HG02642 (cell line): ENCODE data around the gene MTHFD1L.

Experiments used
- ATAC-seq: cut with Tn5 transposase; IDR thresholded peaks from one replicate; pipeline ENCODE4 v1.9.1; 2021; ENCODE audit warnings: mild to moderate bottlenecking; ENCODE audit not compliant: unreplicated experiment, poor library complexity

The MTHFD1L gene

GRCh38 chr6:150897400-150897943 lies 32.0 kb downstream of the MTHFD1L start:
- peak; percentile 37 for ATAC-seq

- ATAC-seq: no peak
Measured at GRCh38 chr6:150898399-150899170, 33.1 kb downstream of the MTHFD1L start.

DNA sequence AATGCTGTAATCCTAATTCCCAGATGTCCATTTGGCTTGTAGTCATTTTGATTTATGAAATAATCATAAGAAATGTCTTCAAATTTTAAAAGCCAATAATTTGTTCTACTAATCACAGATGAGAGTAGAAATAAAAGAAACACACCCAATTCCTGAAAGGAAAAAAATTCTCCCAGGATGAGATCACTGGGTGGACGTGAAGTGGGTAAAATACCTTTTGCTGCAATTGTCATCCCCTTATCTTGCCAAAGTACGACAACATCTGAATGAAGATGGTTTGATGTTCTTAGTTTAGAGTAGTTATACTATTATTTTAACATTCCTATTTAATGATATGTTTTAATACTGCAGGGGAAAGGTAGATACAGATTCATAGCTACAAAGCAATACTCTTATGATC lies 33.7 kb downstream of the MTHFD1L start:
- no peak for ATAC-seq

DNA sequence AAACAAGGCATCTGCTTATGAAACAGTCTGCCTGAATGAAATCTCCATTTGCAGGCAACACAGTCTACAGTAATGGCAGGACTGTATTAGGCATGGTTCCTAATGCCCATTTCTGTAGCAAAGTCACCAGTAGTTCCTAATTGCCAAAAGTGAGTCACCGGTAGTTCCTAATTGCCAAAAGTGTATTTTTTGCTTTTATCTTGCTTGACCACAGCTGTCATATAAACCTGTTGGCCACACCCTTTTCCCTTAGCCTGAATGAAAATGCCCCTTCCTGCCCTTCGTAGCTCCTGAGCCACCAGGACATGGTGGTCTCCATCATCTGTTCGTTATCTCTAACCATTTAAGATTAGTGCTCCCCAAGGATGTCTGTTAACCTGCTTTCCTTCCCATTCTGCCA lies 34.5 kb downstream of the MTHFD1L start:
- ATAC-seq: no peak

GRCh38 chr6:150902142-150902776 lies 36.8 kb downstream of the MTHFD1L start:
- ATAC-seq: no peak

- no peak for ATAC-seq
Measured at GRCh38 chr6:150905769-150906168, 40.3 kb downstream of the MTHFD1L start.

DNA sequence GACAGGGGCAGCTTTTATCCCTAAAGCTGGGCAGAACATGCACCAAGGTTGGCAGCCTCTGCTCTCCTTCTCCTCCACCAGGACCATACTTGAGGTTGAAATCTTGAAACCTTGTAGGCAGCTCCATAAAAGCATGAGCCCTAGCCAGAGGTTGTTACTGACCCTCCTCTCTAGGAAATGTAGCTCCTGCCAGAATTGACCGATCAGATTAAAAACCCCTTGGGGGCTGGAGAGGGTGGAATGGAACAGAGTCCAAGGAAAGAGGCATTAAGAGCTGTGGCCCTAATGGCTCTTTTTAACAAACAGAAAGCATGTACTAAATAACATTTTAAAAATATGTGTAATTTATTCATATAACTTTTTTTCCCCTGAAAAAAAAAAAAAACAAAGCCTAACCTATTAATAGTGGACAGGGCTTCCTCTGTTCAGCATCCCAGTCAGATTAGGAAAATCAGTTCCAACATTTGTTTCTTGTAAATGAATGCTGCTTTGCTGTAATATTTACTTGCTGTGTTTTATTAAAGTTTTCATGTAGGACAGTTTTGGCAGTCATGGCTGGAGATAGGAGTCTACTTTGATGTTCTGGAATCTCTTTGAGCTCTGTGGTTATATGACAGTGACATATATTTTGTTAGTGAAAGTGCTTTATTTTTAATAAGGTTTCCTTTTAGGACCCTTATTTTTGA lies 41.3 kb downstream of the MTHFD1L start:
- no peak for ATAC-seq

GRCh38 chr6:150907383-150907782 lies 41.9 kb downstream of the MTHFD1L start:
- ATAC-seq: no peak

DNA sequence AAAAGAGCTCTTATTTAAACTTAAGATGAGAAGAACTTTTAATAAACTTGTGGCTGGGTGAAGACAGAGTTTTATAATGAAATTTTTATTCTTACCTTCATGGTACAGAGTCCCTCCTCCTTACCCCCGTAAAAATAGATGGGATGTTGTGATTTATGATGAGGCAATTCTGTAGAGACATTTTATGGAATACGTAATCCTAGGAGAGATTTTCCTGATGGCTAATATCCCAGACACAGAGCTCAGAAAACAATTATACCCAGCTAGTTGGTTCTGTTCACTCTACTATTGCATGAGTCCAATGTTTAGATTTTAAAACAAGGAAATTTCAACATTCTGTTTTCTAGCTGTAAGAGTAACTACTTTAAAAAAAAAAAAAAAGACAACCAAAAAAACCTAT lies 43.4 kb downstream of the MTHFD1L start:
- ATAC-seq: no peak

- no peak for ATAC-seq
Measured at GRCh38 chr6:150910561-150910960, 45.1 kb downstream of the MTHFD1L start.

GRCh38 chr6:150914372-150914771 lies 48.9 kb downstream of the MTHFD1L start:
- ATAC-seq: no peak

GRCh38 chr6:150915131-150915879 lies 49.8 kb downstream of the MTHFD1L start:
- no peak for ATAC-seq

DNA sequence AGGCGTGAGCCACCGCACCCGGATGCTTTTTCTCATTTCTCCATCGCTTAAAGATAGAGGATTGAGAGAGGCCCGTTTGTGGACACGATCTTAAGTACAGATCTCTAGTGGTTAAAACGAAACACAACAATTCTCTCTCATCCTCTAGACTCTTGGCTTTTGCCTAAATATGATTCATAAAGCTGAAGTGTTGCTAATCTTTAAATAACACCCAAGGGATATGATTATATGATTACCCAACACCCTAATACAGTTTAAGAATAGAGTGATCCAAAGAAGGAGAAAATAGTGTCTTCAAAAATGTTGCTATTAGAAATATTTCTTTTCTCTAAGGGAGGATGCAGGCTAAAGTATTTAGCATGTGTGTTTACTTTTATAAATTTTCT lies 50.4 kb downstream of the MTHFD1L start:
- no peak for ATAC-seq

- ATAC-seq: no peak
Measured at GRCh38 chr6:150919938-150920337, 54.4 kb downstream of the MTHFD1L start.

DNA sequence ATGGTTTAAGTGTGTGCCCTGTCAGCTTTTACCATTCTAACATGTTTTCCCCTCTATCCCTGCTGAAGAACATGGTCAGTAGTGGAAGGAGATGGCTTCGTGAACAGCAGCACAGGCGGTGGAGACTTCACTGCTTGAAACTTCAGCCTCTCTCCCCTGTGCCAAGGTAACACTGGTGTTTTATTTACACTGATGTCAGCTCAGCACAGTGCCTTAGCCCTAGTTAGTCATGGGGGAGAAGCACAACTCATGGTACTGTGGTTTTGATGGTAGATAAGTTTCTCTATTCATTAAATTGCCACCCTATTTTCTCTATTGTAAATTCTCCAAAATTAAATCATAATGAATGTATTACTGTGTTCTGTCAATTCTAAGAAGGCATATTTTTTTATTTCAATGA lies 56.6 kb downstream of the MTHFD1L start:
- ATAC-seq: no peak

DNA sequence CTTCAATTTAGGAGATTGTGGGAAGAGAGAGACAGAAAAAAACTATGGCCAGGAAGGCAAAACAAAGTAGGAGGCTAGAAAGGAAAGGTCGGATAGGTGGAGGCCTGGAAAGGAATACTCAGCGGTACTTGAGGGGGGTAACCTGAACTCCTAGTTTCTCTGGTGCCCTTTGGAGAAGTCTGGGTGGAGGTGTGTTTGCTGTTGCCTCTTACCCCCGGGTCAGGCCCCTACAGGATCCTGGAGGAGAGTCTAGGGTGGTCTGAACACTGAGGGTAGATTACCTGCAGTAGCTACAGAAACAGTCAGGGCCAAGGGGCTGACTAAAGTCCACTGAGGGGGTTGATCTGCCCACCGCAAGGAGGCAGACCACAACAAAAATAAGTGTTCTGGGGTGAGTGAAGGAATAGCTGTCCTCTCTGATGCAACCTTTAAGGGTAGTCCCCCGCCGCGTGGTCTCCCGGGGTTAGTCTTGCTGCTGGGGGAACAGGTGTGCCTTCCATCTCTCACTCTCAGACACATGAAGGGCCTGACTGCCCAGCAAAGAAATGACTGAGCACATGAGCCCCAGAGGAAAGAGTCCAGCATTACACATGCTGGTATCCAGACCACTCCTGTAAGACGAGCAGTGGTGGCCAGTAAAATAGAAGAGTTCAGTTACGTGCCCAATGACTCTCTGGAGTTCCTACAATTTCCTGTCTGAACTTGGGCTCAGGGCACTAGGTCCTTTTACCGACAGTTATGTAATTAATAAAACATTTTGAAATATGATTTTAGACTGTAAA lies 59.5 kb downstream of the MTHFD1L start:
- peak; percentile 46 for ATAC-seq

- ATAC-seq: no peak
Measured at GRCh38 chr6:150925590-150925928, 60.1 kb downstream of the MTHFD1L start.

DNA sequence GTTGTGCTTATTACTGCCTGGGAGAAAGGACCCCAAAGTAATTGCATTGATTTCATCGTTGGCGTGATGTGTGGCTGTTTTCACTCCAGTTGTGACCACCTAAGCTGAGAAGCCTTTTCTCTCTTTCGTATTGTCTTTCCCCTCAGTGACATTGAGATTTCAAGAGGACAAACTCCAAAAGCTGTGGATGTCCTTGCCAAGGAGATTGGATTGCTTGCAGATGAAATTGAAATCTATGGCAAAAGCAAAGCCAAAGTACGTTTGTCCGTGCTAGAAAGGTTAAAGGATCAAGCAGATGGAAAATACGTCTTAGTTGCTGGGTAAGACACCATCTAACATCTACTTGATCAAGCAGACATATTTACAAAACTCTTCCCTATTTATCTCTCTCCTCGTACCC lies 60.5 kb downstream of the MTHFD1L start:
- ATAC-seq: no peak

DNA sequence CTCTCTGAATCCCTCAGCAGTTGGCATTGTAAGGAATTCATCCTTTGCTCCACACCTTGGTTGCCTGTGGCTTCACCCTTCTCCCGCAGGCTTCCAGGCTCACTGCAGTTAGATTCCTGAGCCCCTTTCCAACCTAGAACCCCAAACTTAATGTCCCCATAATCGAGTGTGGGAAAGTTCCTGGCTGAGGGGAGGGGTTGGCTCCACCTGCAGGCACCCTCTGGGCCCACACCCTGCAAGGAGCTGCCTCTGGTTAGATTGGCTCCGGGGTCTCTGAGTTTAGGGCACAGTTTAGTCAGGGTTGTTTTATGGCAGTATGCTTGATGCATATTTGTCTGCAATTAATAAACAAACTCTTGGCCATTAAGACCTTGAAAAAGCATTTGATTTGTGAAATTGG lies 63.4 kb downstream of the MTHFD1L start:
- no peak for ATAC-seq

- ATAC-seq: no peak
Measured at GRCh38 chr6:150929416-150929815, 63.9 kb downstream of the MTHFD1L start.
